H1 (cell line): Measurements from ENCODE around the gene CADM2. TPM values are rescaled to one million over a fixed set of nuclear protein-coding genes. Genes with fewer than 3 reads are reported as not detected.

ENCODE experiments used
- CBX8 ChIP-seq: fragments of 300-800, 300-1000 bp; sonication (generic); IDR thresholded peaks from 2 replicates; pipeline ENCODE4 v1.7.1; 2016; ENCODE audit warnings: low read depth, low read length, borderline replicate concordance
- CHD7 ChIP-seq: fragments of 300-600 bp; sonication (generic); IDR thresholded peaks from 2 replicates; pipeline ENCODE4 v1.7.1; 2012; ENCODE audit warnings: low read length, moderate library complexity, mild to moderate bottlenecking, inconsistent platforms; ENCODE audit not compliant: insufficient replicate concordance
- CTBP2 ChIP-seq: IDR thresholded peaks from 2 replicates; pipeline ENCODE4 v1.7.0; 2011; ENCODE audit warnings: borderline replicate concordance, mild to moderate bottlenecking, moderate library complexity, mixed read lengths, low read length; ENCODE audit not compliant: insufficient read depth, insufficient read length
- CTCF ChIP-seq, 3 experiments: IDR thresholded peaks; 1 replicate in 2 of 3; 2 replicates in 1 of 3; pipeline versions ENCODE4 v1.5.1 to v1.6.1; 2011; ENCODE audit warnings: low read length in 3 of 3, mild to moderate bottlenecking in 3 of 3, inconsistent platforms in 2 of 3, low read depth in 1 of 3, moderate library complexity in 1 of 3; ENCODE audit not compliant: insufficient read depth in 1 of 3; ENCODE audit errors: control extremely low read depth in 1 of 3
- MAFK ChIP-seq: IDR thresholded peaks from 2 replicates; pipeline ENCODE4 v1.6.1; 2012; ENCODE audit warnings: low read depth, mild to moderate bottlenecking, improper control_type of control experiment, low read length
- SP1 ChIP-seq: IDR thresholded peaks from 2 replicates; pipeline ENCODE4 v1.6.1; 2011; ENCODE audit warnings: low read depth, low read length
- SRF ChIP-seq: IDR thresholded peaks from 2 replicates; pipeline ENCODE4 v1.6.1; 2011; ENCODE audit warnings: mild to moderate bottlenecking, low read depth, low read length, moderate library complexity
- TAF7 ChIP-seq: optimal IDR thresholded peaks from 2 replicates; pipeline ENCODE3; 2011; ENCODE audit warnings: low read depth, mild to moderate bottlenecking, inconsistent platforms, low read length, moderate library complexity, borderline replicate concordance
- TBP ChIP-seq: IDR thresholded peaks from 2 replicates; pipeline ENCODE4 v1.6.1; 2011; ENCODE audit warnings: low read depth, low read length, improper control_type of control experiment
- TCF12 ChIP-seq: IDR thresholded peaks from 2 replicates; pipeline ENCODE4 v1.6.1; 2011; ENCODE audit warnings: low read depth, mild to moderate bottlenecking, low read length
- polyA plus RNA-seq, 7 experiments: library from polyadenylated mRNA; depleted of rRNA in 3 of 7; stranded (reverse) in 5 of 7; unstranded in 2 of 7; fragments of >200 nt in 5 of 7; fragments of 200-250 nt in 2 of 7; gene quantifications; 1 replicate in 5 of 7; 2 replicates in 1 of 7; 4 replicates in 1 of 7; pipeline versions ENCODE4 v1.2.1 to v1.2.3, GENCODE V29; 2011 to 2013; ENCODE audit warnings: missing spikeins in 2 of 7, mixed read lengths in 2 of 7
- total RNA-seq: library from RNA; stranded (reverse); fragmentation: NEBNext Ultra II Directional; extraction: Animal tissue kit (Norgen Biotek cat#: 25700); gene quantifications from 2 replicates; pipeline ENCODE4 v1.2.1, GENCODE V29; 2021

Gene CADM2
- total and polyA plus RNA-seq, 2 of the 8 experiments (the other 6 are each of a cell fraction or from before 2014, with no cell fraction given): 14.9 to 20.9 TPM

GRCh38 chr3:85313380-85313779 lies 354.6 kb downstream of the CADM2 start (continued):
- TF ChIP-seq CHD7 (no peak), SRF (no peak), TBP (no peak), MAFK (no peak), CTCF (IDR thresholded peaks at IDR 0.05; ENCODE audit: control extremely low read depth in 1 of 3, insufficient read depth in 1 of 3, low read depth in 1 of 3, low read length in 3 of 3) (no peak), TAF7 (no peak), TCF12 (no peak), CBX8 (no peak), CTBP2 (no peak), SP1 (no peak)
